ENCODE results near the gene TERT. TPM values are rescaled to one million over a fixed set of nuclear protein-coding genes. Genes with fewer than 3 reads are reported as not detected.
"Not testable (repeated sequence)": the region's sequence is repeated elsewhere in the genome, so short reads cannot be mapped to it uniquely, and the experiment has no call there.

The TERT gene
- not detected for total RNA-seq

- H3K4me3 ChIP-seq: no peak within 1 kb of the TSS
- H3K4me1 ChIP-seq: peaks cover 0 to 13% (median 0%) of the 10 kb centered on the region in 3 donors
- H3K27me3 ChIP-seq: peaks cover 95% of the 10 kb centered on the region
- TF ChIP-seq CTCF (IDR thresholded peaks at IDR 0.05) (no peak), EP300 (IDR thresholded peaks at IDR 0.05) (no peak), POLR2A (IDR thresholded peaks at IDR 0.05) (no peak)
- ATAC-seq: no peak
- no peaks in the 10 kb centered on the region for H3K9me3 ChIP-seq
- WGBS, 2 donors (ENCODE audit: low coverage in 1 of 2): 16% methylated on average over 16 of the region's 102 CpGs; no CpG with 5 or more reads in 1 of the 2 donors
- H3K36me3 ChIP-seq: no peaks in the 10 kb centered on the region
- H3K27ac ChIP-seq: no peak within 1 kb of the TSS
Measured at GRCh38 chr5:1294835-1295649, at the start of gene TERT. TERT (minus strand) TSS chr5:1295068; CDS start chr5:1294989, 79 bp downstream.

- H3K36me3 ChIP-seq: peaks cover 0 to 43% of the 10 kb centered on the region in 2 donors
- H3K27me3 ChIP-seq: no peaks in the 10 kb centered on the region
- WGBS, 2 donors (ENCODE audit: low coverage in 1 of 2): 26 to 29% methylated on average over 10 of the region's 61 CpGs
- peak overlapping the region in 3 of 4 donors; percentile 73 to 91 (median 90) for H3K27ac ChIP-seq
- H3K4me1 ChIP-seq: peaks cover 0 to 36% (median 18%) of the 10 kb centered on the region in 3 donors
- TF ChIP-seq EP300 (IDR thresholded peaks at IDR 0.05): no peak
- no peak for TF ChIP-seq CTCF (IDR thresholded peaks at IDR 0.05)
- TF ChIP-seq POLR2AphosphoS5 (IDR thresholded peaks at IDR 0.05): no peak
- TF ChIP-seq POLR2A (IDR thresholded peaks at IDR 0.05): no peak
- no peaks in the 10 kb centered on the region for H3K9me3 ChIP-seq
- no peak for ATAC-seq
- peak overlapping the region; percentile 77 to 90 for H3K4me3 ChIP-seq
Measured at GRCh38 chr5:1343931-1344901, 49.3 kb upstream of the TERT start.

GRCh38 chr5:1343315-1343751 lies 48.5 kb upstream of the TERT start:
- 83 to 85% methylated on average over 4 of the region's 9 CpGs for WGBS, 2 donors (ENCODE audit: low coverage in 1 of 2)
- Histone ChIP-seq H3K4me1 (peaks cover 0 to 36% (median 18%) of the 10 kb centered on the region in 3 donors), H3K4me3 (no peak overlapping the region), H3K36me3 (peaks cover 0 to 52% of the 10 kb centered on the region in 2 donors), H3K27me3 (no peaks in the 10 kb centered on the region), H3K27ac (no peak overlapping the region), H3K9me3 (no peaks in the 10 kb centered on the region)
- ATAC-seq: no peak
- TF ChIP-seq POLR2AphosphoS5 (IDR thresholded peaks at IDR 0.05) (no peak), EP300 (IDR thresholded peaks at IDR 0.05) (no peak), CTCF (IDR thresholded peaks at IDR 0.05) (no peak), POLR2A (IDR thresholded peaks at IDR 0.05) (no peak)

- not testable (repeated sequence) for H3K4me3 ChIP-seq, H3K9me3 ChIP-seq, ATAC-seq, H3K27ac ChIP-seq, H3K27me3 ChIP-seq
- 100% methylated on average over 3 of the region's 14 CpGs; no CpG with 5 or more reads in 1 of the 2 donors for WGBS, 2 donors (ENCODE audit: low coverage in 1 of 2)
- Histone ChIP-seq H3K36me3 (peaks cover 0 to 58% of the 10 kb centered on the region in 2 donors), H3K4me1 (peaks cover 0 to 36% (median 18%) of the 10 kb centered on the region in 3 donors)
Measured at GRCh38 chr5:1342711-1343110, 47.8 kb upstream of the TERT start.

GRCh38 chr5:1342268-1342667 lies 47.4 kb upstream of the TERT start:
- Histone ChIP-seq H3K36me3 (peaks cover 0 to 63% of the 10 kb centered on the region in 2 donors), H3K4me1 (peaks cover 0 to 36% (median 18%) of the 10 kb centered on the region in 3 donors), H3K4me3 (no peak overlapping the region), H3K27ac (no peak overlapping the region), H3K9me3 (no peaks in the 10 kb centered on the region), H3K27me3 (no peaks in the 10 kb centered on the region)
- no peak for TF ChIP-seq CTCF (IDR thresholded peaks at IDR 0.05)
- no peak for TF ChIP-seq POLR2AphosphoS5 (IDR thresholded peaks at IDR 0.05)
- TF ChIP-seq EP300 (IDR thresholded peaks at IDR 0.05): no peak
- no peak for TF ChIP-seq POLR2A (IDR thresholded peaks at IDR 0.05)
- 91 to 100% methylated on average over 3 to 6 of the region's 12 CpGs for WGBS, 2 donors (ENCODE audit: low coverage in 1 of 2)
- no peak for ATAC-seq

Data from gastroesophageal sphincter (tissue), 4 donors.